ENCODE results near the gene KIAA1210. TPM values are rescaled to one million over a fixed set of nuclear protein-coding genes. Genes with fewer than 3 reads are reported as not detected.

The KIAA1210 gene
- total RNA-seq, 3 donors from 2014 or later (not counting 1 experiment from before 2014, with no cell fraction given), result not detected

GRCh38 chrX:119069762-119070161 is 57.9 kb downstream of the KIAA1210 start:
- 86% methylated on average over 1 of the region's 1 CpG for WGBS (ENCODE audit: insufficient coverage)
- Histone ChIP-seq H3K27ac (ENCODE audit: low read length) (no peak overlapping the region), H3K36me3 (ENCODE audit: control insufficient read depth, insufficient read depth, low read length) (no peaks in the 10 kb centered on the region), H3K9me3 (ENCODE audit: control insufficient read depth, insufficient read depth, low read length) (no peaks in the 10 kb centered on the region), H3K4me3 (ENCODE audit: low read length) (no peak overlapping the region), H3K4me1 (ENCODE audit: control insufficient read depth, insufficient read depth, low read length) (no peaks in the 10 kb centered on the region), H3K27me3 (ENCODE audit: control insufficient read depth, insufficient read depth, low read length) (no peaks in the 10 kb centered on the region)
- no peaks in the 10 kb centered on the region for H3K36me3 Mint-ChIP-seq
- no peak overlapping the region for H3K27ac Mint-ChIP-seq
- H3K9me3 Mint-ChIP-seq, result no peaks in the 10 kb centered on the region
- DNase-seq (no peak), ATAC-seq (no peak)
- TF ChIP-seq CTCF (IDR thresholded peaks at IDR 0.05), result no peak
- H3K4me1 Mint-ChIP-seq, result no peaks in the 10 kb centered on the region
- no peaks in the 10 kb centered on the region for H3K27me3 Mint-ChIP-seq (ENCODE audit: low read depth in 2 of 2)
- intact Hi-C loops (cut with micrococcal nuclease), result no loop called here
- no peak overlapping the region for H3K4me3 Mint-ChIP-seq

- intact Hi-C loops (cut with micrococcal nuclease), result no loop called here
- DNase-seq, result no peak
- Mint-ChIP-seq H3K27ac (no peak overlapping the region), H3K4me1 (no peaks in the 10 kb centered on the region), H3K9me3 (no peaks in the 10 kb centered on the region), H3K4me3 (no peak overlapping the region), H3K27me3 (ENCODE audit: low read depth in 2 of 2) (no peaks in the 10 kb centered on the region), H3K36me3 (no peaks in the 10 kb centered on the region)
- H3K27ac ChIP-seq (ENCODE audit: low read length), result no peak overlapping the region
- WGBS (ENCODE audit: insufficient coverage), result no CpG with 5 or more reads among the region's 1 CpG
- H3K36me3 ChIP-seq (ENCODE audit: control insufficient read depth, insufficient read depth, low read length), result no peaks in the 10 kb centered on the region
- H3K4me3 ChIP-seq (ENCODE audit: low read length), result no peak overlapping the region
- TF ChIP-seq CTCF (IDR thresholded peaks at IDR 0.05), result no peak
- H3K4me1 ChIP-seq (ENCODE audit: control insufficient read depth, insufficient read depth, low read length), result no peaks in the 10 kb centered on the region
- no peak for ATAC-seq
- no peaks in the 10 kb centered on the region for H3K27me3 ChIP-seq (ENCODE audit: control insufficient read depth, insufficient read depth, low read length)
- no peaks in the 10 kb centered on the region for H3K9me3 ChIP-seq (ENCODE audit: control insufficient read depth, insufficient read depth, low read length)
Observed at GRCh38 chrX:119069128-119069527, 58.5 kb downstream of the KIAA1210 start.

GRCh38 chrX:119067023-119067739 is 60.4 kb downstream of the KIAA1210 start:
- H3K27me3 Mint-ChIP-seq (ENCODE audit: low read depth in 2 of 2), result no peaks in the 10 kb centered on the region
- ATAC-seq (peak in 2 of 3 donors; percentile 40 to 65), DNase-seq (peak in 1 of 2 donors; percentile 51)
- no peak overlapping the region for H3K4me3 ChIP-seq (ENCODE audit: low read length)
- H3K9me3 ChIP-seq (ENCODE audit: control insufficient read depth, insufficient read depth, low read length), result no peaks in the 10 kb centered on the region
- H3K4me1 ChIP-seq (ENCODE audit: control insufficient read depth, insufficient read depth, low read length), result no peaks in the 10 kb centered on the region
- no peaks in the 10 kb centered on the region for H3K36me3 Mint-ChIP-seq
- H3K9me3 Mint-ChIP-seq, result no peaks in the 10 kb centered on the region
- H3K27ac ChIP-seq (ENCODE audit: low read length), result no peak overlapping the region
- H3K27me3 ChIP-seq (ENCODE audit: control insufficient read depth, insufficient read depth, low read length), result no peaks in the 10 kb centered on the region
- H3K36me3 ChIP-seq (ENCODE audit: control insufficient read depth, insufficient read depth, low read length), result no peaks in the 10 kb centered on the region
- WGBS (ENCODE audit: insufficient coverage), result 5% methylated on average over 7 of the region's 7 CpGs
- peak; percentile 19 for TF ChIP-seq CTCF (IDR thresholded peaks at IDR 0.05)
- intact Hi-C loops (cut with micrococcal nuclease), result loop anchor here (1.0 kb wide), 1 partner anchor 220 kb away; no protein-coding TSS in a partner anchor
- H3K4me3 Mint-ChIP-seq, result no peak overlapping the region
- H3K4me1 Mint-ChIP-seq, result no peaks in the 10 kb centered on the region
- no peak overlapping the region for H3K27ac Mint-ChIP-seq

- Histone ChIP-seq H3K27me3 (ENCODE audit: control insufficient read depth, insufficient read depth, low read length) (no peaks in the 10 kb centered on the region), H3K4me1 (ENCODE audit: control insufficient read depth, insufficient read depth, low read length) (no peaks in the 10 kb centered on the region), H3K27ac (ENCODE audit: low read length) (no peak overlapping the region), H3K4me3 (ENCODE audit: low read length) (no peak overlapping the region), H3K9me3 (ENCODE audit: control insufficient read depth, insufficient read depth, low read length) (no peaks in the 10 kb centered on the region), H3K36me3 (ENCODE audit: control insufficient read depth, insufficient read depth, low read length) (no peaks in the 10 kb centered on the region)
- H3K36me3 Mint-ChIP-seq, result no peaks in the 10 kb centered on the region
- H3K9me3 Mint-ChIP-seq, result no peaks in the 10 kb centered on the region
- no peak overlapping the region for H3K27ac Mint-ChIP-seq
- no peaks in the 10 kb centered on the region for H3K4me1 Mint-ChIP-seq
- 94% methylated on average over 6 of the region's 7 CpGs for WGBS (ENCODE audit: insufficient coverage)
- intact Hi-C loops (cut with micrococcal nuclease), result no loop called here
- H3K4me3 Mint-ChIP-seq, result no peak overlapping the region
- no peak for TF ChIP-seq CTCF (IDR thresholded peaks at IDR 0.05)
- no peak for DNase-seq
- no peak for ATAC-seq
- peaks cover 2 to 20% of the 10 kb centered on the region in 2 donors for H3K27me3 Mint-ChIP-seq (ENCODE audit: low read depth in 2 of 2)
Observed at GRCh38 chrX:119063428-119063827, 64.2 kb downstream of the KIAA1210 start.
